ENCODE results near the gene CRTAP. TPM values are rescaled to one million over a fixed set of nuclear protein-coding genes. Genes with fewer than 3 reads are reported as not detected.

The CRTAP gene
- total and polyA plus RNA-seq, 2 of the 13 experiments (the other 11 are each of a cell fraction or from before 2014, with no cell fraction given), result 54.2 to 119 TPM

DNA sequence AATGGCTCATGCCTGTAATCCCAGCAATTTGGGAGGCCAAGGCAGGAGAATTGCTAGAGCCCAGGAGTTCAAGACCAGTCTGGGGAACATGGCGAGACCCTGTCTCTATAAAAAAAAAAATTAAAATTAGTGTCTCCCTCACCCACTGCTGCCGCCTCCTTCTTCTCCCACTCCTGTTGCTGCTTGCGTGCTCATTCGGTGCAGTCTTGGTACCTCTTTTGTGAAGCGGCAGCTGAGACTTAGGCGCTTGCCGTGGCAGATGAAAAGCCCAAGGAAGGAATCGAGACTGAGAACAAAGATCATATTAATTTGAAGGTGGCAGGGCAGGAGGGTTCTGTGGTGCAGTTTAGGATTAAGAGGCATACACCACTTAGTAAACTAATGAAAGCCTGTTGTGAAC lies 36.9 kb upstream of the CRTAP start:
- H2AFZ ChIP-seq (ENCODE audit: low read length), result no peak overlapping the region
- TF ChIP-seq, protein P1, sequence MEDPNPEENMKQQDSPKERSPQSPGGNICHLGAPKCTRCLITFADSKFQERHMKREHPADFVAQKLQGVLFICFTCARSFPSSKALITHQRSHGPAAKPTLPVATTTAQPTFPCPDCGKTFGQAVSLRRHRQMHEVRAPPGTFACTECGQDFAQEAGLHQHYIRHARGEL (CRISPR knock-in tag; IDR thresholded peaks at IDR 0.05), result no peak
- no peaks in the 10 kb centered on the region for H4K20me1 ChIP-seq (ENCODE audit: insufficient read depth, low read length)
- FAIRE-seq (no peak), DNase-seq (ENCODE audit: low spot score) (no peak), ATAC-seq (no peak)
- no peak overlapping the region for H3K9ac ChIP-seq (ENCODE audit: insufficient read depth, low read depth, low read length)
- H3K9me3 ChIP-seq (ENCODE audit: low read length), result no peaks in the 10 kb centered on the region
- H3K27ac ChIP-seq (ENCODE audit: extremely low read length, insufficient read depth, low read length), result no peak overlapping the region
- CTCF ChIA-PET (ENCODE audit: low intra/inter-chr PET ratio, low total read pairs), result no interaction called here
- H3K4me1 ChIP-seq (ENCODE audit: insufficient read depth, low read length), result peaks cover 25% of the 10 kb centered on the region
- H3K27me3 ChIP-seq (ENCODE audit: control insufficient read depth in 1 of 2, insufficient read depth in 2 of 2, low read length in 2 of 2), result no peaks in the 10 kb centered on the region
- WGBS (ENCODE audit: low lambda C conversion rate), result 99% methylated on average over 8 of the region's 8 CpGs
- peaks cover 0 to 5% of the 10 kb centered on the region in 2 experiments; a peak in 2 of 5 replicates for H3K36me3 ChIP-seq (replicated peaks in 1 of 2; ENCODE audit: control insufficient read depth in 1 of 2, insufficient read depth in 2 of 2, low read length in 2 of 2)
- peaks cover 8% of the 10 kb centered on the region for H3K79me2 ChIP-seq (ENCODE audit: insufficient read depth, low read length)
- H3K4me3 ChIP-seq (replicated peaks in 1 of 3; ENCODE audit: insufficient read depth in 1 of 3, low read depth in 2 of 3, low read length in 3 of 3), result no peak overlapping the region
- POLR2A ChIA-PET, result no interaction called here
- no peak overlapping the region for H3K4me2 ChIP-seq (ENCODE audit: low read depth, low read length)
- no TSS peak for BruUV-seq (replicated peaks)
- intact Hi-C loops (cut with micrococcal nuclease; ENCODE audit: unreplicated experiment), result no loop called here
- in situ Hi-C loops (cut with HindIII; ENCODE audit: extremely low pct_ligation_motif_present, low pct_unique_long_range_greater_than_20kb), result loop anchor here (25.0 kb wide), 1 partner anchor 340 kb away; no protein-coding TSS in a partner anchor

GRCh38 chr3:33077976-33078375 lies 35.8 kb upstream of the CRTAP start:
- intact Hi-C loops (cut with micrococcal nuclease; ENCODE audit: unreplicated experiment) (no loop called here), in situ Hi-C loops (cut with HindIII; ENCODE audit: extremely low pct_ligation_motif_present, low pct_unique_long_range_greater_than_20kb) (loop anchor here (25.0 kb wide), 1 partner anchor 341 kb away; no protein-coding TSS in a partner anchor)
- FAIRE-seq (no peak), ATAC-seq (no peak), DNase-seq (ENCODE audit: low spot score) (no peak)
- ChIA-PET POLR2A (no interaction called here), CTCF (ENCODE audit: low intra/inter-chr PET ratio, low total read pairs) (no interaction called here)
- no peak overlapping the region for H2AFZ ChIP-seq (ENCODE audit: low read length)
- H3K79me2 ChIP-seq (ENCODE audit: insufficient read depth, low read length), result peaks cover 10% of the 10 kb centered on the region
- WGBS (ENCODE audit: low lambda C conversion rate), result 89% methylated on average over 2 of the region's 2 CpGs
- H4K20me1 ChIP-seq (ENCODE audit: insufficient read depth, low read length), result no peaks in the 10 kb centered on the region
- H3K9ac ChIP-seq (ENCODE audit: insufficient read depth, low read depth, low read length), result no peak overlapping the region
- H3K27me3 ChIP-seq (ENCODE audit: control insufficient read depth in 1 of 2, insufficient read depth in 2 of 2, low read length in 2 of 2), result no peaks in the 10 kb centered on the region
- no peak overlapping the region for H3K4me2 ChIP-seq (ENCODE audit: low read depth, low read length)
- no TSS peak for BruUV-seq (replicated peaks)
- H3K4me3 ChIP-seq (replicated peaks in 1 of 3; ENCODE audit: insufficient read depth in 1 of 3, low read depth in 2 of 3, low read length in 3 of 3), result no peak overlapping the region
- H3K9me3 ChIP-seq (ENCODE audit: low read length), result no peaks in the 10 kb centered on the region
- H3K27ac ChIP-seq (ENCODE audit: extremely low read length, insufficient read depth, low read length), result no peak overlapping the region
- peaks cover 36% of the 10 kb centered on the region for H3K4me1 ChIP-seq (ENCODE audit: insufficient read depth, low read length)
- H3K36me3 ChIP-seq (replicated peaks in 1 of 2; ENCODE audit: control insufficient read depth in 1 of 2, insufficient read depth in 2 of 2, low read length in 2 of 2), result peaks cover 0 to 2% of the 10 kb centered on the region in 2 experiments; a peak in 1 of 5 replicates
- TF ChIP-seq KMT2A (CRISPR knock-in tag; IDR thresholded peaks at IDR 0.05) (no peak), ZNF552 (CRISPR knock-in tag; IDR thresholded peaks at IDR 0.05; ENCODE audit: borderline replicate concordance) (no peak), SETDB1 (CRISPR knock-in tag; IDR thresholded peaks at IDR 0.05; ENCODE audit: borderline replicate concordance) (no peak), SMAD3 (CRISPR knock-in tag; IDR thresholded peaks at IDR 0.05) (no peak), MYNN (CRISPR knock-in tag; IDR thresholded peaks at IDR 0.05; ENCODE audit: low read depth) (no peak), FIP1L1 (IDR thresholded peaks at IDR 0.05; ENCODE audit: borderline replicate concordance, insufficient read depth, low read depth, low read length) (no peak), RARA (CRISPR knock-in tag; IDR thresholded peaks at IDR 0.05) (no peak), POLR2G (IDR thresholded peaks at IDR 0.05; ENCODE audit: low read depth, low read length) (no peak), KLF11 (CRISPR knock-in tag; IDR thresholded peaks at IDR 0.05) (no peak), NFYB (CRISPR knock-in tag; IDR thresholded peaks at IDR 0.05) (no peak)
- TF ChIP-seq, protein P2, sequence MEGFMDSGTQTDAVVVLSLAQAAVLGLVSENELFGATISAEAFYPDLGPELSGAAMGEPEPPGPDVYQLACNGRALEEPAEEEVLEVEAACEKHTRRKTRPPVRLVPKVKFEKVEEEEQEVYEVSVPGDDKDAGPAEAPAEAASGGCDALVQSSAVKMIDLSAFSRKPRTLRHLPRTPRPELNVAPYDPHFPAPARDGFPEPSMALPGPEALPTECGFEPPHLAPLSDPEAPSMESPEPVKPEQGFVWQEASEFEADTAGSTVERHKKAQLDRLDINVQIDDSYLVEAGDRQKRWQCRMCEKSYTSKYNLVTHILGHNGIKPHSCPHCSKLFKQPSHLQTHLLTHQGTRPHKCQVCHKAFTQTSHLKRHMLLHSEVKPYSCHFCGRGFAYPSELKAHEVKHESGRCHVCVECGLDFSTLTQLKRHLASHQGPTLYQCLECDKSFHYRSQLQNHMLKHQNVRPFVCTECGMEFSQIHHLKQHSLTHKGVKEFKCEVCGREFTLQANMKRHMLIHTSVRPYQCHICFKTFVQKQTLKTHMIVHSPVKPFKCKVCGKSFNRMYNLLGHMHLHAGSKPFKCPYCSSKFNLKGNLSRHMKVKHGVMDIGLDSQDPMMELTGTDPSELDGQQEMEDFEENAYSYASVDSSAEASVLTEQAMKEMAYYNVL (CRISPR knock-in tag; IDR thresholded peaks at IDR 0.05; ENCODE audit: borderline replicate concordance), result no peak
- TF ChIP-seq, protein P3, sequence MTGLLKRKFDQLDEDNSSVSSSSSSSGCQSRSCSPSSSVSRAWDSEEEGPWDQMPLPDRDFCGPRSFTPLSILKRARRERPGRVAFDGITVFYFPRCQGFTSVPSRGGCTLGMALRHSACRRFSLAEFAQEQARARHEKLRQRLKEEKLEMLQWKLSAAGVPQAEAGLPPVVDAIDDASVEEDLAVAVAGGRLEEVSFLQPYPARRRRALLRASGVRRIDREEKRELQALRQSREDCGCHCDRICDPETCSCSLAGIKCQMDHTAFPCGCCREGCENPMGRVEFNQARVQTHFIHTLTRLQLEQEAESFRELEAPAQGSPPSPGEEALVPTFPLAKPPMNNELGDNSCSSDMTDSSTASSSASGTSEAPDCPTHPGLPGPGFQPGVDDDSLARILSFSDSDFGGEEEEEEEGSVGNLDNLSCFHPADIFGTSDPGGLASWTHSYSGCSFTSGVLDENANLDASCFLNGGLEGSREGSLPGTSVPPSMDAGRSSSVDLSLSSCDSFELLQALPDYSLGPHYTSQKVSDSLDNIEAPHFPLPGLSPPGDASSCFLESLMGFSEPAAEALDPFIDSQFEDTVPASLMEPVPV (CRISPR knock-in tag; IDR thresholded peaks at IDR 0.05), result no peak

Measured in HepG2 (cell line).